ENCODE results near the gene TNP2.

DNA sequence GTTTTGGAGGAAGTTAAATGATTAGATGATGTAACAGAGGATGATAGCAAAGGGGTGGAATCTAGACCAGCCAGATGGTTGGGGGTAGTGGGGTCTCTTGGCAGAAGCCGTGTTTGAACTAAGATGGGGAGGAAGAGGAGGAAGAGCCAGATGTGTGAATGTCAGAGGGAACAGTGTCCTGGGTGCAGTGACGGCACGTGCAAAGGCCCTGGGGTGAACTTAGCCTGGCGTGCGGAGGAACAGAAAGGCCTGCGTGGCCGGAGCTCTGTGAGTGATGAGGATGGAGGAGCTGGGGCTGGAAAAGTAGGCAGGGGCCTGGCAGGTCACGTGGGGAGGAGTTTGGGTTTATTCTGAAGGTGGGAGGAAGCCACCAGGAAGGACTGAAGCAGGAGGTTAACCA lies 49.7 kb upstream of the TNP2 start:
- TF ChIP-seq, protein P1, sequence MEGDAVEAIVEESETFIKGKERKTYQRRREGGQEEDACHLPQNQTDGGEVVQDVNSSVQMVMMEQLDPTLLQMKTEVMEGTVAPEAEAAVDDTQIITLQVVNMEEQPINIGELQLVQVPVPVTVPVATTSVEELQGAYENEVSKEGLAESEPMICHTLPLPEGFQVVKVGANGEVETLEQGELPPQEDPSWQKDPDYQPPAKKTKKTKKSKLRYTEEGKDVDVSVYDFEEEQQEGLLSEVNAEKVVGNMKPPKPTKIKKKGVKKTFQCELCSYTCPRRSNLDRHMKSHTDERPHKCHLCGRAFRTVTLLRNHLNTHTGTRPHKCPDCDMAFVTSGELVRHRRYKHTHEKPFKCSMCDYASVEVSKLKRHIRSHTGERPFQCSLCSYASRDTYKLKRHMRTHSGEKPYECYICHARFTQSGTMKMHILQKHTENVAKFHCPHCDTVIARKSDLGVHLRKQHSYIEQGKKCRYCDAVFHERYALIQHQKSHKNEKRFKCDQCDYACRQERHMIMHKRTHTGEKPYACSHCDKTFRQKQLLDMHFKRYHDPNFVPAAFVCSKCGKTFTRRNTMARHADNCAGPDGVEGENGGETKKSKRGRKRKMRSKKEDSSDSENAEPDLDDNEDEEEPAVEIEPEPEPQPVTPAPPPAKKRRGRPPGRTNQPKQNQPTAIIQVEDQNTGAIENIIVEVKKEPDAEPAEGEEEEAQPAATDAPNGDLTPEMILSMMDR (IDR thresholded peaks at IDR 0.05), result no peak
- TF ChIP-seq POLR2AphosphoS5 (IDR thresholded peaks at IDR 0.05; ENCODE audit: insufficient read depth in 1 of 2, low read depth in 1 of 2), result no peak
